HG03060 (cell line): ENCODE measurements around the gene RNU1-2.
"Not testable (repeated sequence)": the region's sequence is repeated elsewhere in the genome, so short reads cannot be mapped to it uniquely, and the experiment has no call there.

Experiments used
- ATAC-seq: cut with Tn5 transposase; IDR thresholded peaks from one replicate; pipeline ENCODE4 v1.9.1; 2021; ENCODE audit warnings: low read depth, moderate number of reproducible peaks; ENCODE audit not compliant: unreplicated experiment

RNU1-2 gene

DNA sequence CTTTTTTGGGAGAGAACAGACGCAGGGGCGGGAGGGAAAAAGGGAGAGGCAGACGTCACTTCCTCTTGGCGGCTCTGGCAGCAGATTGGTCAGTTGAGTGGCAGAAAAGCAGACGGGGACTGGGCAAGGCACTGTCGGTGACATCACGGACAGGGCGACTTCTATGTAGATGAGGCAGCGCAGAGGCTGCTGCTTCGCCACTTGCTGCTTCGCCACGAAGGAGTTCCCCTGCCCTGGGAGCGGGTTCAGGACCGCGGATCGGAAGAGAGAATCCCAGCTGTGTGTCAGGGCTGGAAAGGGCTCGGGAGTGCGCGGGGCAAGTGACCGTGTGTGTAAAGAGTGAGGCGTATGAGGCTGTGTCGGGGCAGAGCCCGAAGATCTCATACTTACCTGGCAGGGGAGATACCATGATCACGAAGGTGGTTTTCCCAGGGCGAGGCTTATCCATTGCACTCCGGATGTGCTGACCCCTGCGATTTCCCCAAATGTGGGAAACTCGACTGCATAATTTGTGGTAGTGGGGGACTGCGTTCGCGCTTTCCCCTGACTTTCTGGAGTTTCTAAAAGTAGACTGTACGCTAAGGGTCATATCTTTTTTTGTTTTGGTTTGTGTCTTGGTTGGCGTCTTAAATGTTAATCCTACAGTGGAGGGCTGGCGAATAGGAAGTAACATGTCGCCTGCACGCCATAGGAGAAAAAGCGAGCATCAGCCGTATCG is at the start of gene RNU1-2:
Gene RNU1-2, plus strand, starts transcription at position 383 of the 718 bp plus-strand sequence.
- ATAC-seq: peak; percentile 99

DNA sequence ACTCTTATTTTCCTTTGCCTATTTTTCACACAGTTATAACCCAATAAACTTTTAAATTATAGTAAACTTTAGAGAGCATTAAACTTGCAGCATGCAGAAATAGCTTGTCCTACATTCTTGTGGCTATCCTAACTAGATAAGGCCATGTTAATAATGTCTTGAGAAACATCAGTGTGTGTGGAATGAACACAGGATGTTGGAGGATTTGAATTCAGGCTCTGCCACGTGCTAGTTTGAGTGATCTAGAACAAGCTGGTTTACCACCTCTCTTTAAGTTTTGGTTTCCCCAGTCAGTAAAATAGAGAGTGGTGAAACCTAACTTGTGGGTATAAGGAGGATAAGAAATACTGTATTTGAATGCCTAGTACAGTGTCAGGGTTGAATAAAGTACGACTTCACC is 39.6 kb upstream of the RNU1-2 start:
- not testable (repeated sequence) for ATAC-seq

DNA sequence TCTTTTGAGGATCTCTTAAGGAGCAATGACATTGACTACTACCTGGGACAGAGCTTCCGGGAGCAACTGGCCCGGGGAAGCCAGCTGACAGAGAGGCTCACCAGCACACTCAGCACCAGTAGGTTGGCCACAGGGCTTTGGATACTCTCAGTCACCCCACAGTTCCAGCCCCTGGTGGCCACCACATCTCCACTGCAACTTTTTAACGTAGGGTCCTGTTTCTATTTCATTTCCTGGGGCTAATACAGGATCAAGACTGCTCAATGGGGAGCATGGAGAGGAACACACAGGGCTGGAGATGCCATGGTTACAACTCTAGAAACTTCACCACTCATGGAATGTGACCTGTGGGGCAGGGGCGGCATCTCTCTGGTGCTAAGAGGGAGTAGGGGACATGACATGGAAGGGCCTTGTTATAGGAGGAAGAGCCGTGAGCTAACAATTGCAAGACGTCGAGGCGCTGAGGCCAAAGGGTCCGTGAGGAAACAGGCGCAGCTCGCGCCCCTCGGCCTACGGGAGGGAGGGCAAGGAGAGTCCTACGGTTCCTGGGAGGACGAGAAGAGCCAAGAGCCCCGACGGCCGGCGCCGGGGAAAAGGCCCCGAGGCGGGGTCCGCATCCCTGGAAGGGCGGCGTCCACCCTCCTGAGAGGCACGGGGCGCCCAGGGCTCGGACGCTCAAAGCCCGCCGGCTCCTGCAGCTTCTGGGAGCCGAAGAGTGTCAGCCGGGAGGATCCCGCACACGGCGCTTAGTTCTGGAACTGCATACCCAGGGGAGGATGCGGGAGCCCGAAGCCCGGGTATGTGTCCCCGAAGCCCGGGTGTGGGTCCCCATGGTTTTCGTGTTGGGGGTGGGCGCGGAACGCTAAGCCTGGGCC is 36.4 kb upstream of the RNU1-2 start:
- ATAC-seq: not testable (repeated sequence)

DNA sequence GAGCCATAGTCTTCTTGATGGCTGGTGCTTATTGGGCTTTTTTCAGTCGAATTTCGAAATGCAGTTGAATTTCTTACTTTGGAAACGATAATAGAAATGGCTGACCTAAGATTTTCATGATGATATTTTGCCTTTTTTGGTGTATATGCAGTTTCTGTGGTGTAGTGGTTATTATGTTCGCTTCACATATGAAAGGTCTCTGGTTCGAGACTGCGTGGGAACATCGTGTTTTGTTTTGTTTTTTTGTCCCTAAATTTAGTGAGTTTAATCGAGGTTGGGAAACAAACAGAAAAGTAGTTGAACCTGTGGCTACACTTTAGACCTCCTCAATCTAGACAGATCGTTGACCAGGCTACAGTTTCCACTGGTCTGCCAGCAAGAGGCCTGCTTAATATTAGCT is 35.7 kb upstream of the RNU1-2 start:
- not testable (repeated sequence) for ATAC-seq

DNA sequence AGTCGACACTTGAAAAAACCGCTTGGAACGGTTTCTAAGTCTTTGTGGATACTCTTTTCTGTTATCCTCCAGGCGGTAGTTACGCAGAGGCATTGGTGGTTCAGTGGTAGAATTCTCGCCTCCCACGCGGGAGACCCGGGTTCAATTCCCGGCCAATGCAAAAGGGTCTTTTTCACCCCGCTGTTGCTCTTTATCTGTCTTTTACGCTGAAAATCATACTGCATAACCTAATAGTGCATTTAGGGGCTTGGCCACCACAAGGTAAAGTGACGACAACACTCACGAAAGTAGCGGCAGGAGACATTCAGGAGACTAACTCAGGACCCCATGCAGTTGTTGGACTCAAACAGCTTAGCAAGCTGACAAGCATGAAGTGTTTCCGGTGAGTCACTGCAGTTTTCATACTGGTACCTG is 33.9 kb upstream of the RNU1-2 start:
- not testable (repeated sequence) for ATAC-seq

DNA sequence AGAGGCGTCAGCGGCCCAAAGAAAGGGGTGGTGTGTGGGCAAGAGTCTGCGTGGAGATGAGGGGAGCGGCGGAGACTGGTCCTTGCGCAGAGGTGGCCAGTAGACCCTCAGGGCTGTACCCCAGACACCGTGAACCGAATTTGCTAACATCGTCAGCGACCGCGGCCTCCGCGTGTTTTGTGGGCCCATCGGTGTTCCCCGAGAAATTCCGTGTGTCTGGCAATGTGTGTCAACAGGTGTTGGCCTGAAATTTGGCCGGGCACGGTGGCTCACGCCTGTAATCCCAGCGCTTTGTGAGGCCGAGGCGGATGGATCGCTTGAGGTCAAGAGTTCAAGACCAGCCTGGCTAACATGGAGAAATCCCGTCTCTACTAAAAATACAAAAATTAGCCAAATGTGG is 33.4 kb upstream of the RNU1-2 start:
- ATAC-seq: not testable (repeated sequence)

DNA sequence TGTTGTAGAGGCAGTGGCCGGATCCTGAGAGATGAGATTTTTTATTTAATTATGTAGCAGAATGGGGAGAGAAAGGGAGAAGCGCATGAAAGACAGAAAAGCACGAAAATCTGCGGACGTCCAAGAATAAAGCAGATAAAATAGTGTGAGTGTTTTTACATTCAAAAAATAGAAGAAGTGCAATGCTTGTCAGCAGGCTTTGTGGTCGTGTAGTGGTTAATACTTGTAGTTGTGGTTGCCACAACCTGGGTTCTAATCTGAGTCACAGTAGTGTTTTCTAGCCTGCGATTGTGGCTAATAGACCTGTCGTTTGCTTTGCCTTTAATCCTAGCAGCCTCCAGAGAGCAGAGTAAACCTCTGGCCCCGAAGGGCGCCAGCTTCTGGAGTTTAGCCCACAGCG is 32.8 kb upstream of the RNU1-2 start:
- peak; percentile 83 for ATAC-seq

DNA sequence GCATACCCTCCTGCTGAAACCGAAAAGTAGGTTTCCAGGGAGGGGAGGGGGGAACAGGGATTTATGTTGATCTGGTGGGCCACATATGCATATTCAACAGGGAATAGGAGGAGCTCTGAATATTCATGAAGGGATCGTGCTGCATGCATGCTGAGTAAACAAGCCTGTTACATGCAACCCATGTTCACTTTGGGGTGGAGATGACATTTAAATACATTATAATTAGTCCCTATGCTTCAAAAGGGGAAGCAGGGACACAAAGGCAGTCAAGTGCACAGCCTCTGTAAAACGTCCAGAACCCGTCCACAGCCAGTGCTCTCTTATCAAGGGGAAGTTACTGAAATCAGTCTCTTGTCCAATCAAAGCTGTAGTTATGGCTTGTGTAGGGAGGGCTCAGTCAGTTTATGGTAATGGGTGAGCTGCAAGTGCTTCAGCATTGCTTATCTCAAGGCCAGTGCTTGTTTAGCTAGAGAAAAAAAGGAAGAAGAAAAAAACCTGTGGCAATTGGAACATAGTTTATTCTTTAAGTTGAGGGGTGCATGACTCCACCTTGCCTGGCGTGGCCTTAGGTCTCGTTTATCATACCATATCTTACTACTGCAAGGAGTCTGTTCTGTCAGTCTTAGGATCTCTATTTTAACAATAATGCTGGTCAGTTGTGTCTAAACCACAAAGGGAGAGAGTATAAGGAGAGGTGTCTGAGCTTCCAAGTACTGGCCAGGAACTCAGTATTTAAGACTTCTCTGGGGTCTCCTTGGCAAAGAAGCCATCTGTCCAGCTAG is 28.7 kb upstream of the RNU1-2 start:
- ATAC-seq: not testable (repeated sequence)

DNA sequence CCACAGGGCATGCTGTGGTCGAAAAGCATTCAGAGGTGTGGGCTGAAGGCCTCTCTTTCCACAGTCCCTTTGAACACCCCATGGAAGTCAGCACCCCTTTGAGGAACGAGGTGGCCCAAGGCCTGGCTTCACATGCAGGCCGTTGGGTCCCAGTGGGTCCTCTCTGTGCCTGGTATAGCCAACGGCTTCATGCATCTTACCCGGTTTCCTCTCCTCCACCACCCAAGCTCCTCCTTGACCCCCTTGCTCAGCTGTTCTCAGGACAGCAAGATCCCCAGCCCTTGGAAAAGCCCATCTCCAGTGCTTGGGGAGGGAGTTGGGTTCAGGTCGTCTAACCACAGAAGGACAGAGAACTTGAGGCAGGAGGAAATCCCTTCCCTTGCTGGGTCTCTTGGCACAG is 27.0 kb upstream of the RNU1-2 start:
- ATAC-seq: not testable (repeated sequence)

DNA sequence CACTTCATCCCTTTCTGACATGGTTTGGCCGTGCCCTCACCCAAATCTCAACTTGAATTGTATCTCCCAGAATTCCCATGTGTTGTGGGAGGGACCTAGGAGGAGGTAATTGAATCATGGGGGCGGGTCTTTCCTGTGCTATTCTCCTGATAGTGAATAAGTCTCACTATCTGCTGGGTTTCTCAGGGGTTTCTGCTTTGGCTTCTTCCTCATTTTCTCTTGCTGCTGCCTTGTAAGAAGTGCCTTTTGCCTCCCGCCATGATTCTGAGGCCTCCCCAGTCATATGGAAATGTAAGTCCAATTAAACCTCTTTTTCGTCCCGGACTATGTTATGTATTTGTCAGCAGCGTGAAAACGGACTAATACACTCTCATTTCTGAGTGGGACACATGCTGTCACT is 25.8 kb upstream of the RNU1-2 start:
- ATAC-seq: not testable (repeated sequence)

DNA sequence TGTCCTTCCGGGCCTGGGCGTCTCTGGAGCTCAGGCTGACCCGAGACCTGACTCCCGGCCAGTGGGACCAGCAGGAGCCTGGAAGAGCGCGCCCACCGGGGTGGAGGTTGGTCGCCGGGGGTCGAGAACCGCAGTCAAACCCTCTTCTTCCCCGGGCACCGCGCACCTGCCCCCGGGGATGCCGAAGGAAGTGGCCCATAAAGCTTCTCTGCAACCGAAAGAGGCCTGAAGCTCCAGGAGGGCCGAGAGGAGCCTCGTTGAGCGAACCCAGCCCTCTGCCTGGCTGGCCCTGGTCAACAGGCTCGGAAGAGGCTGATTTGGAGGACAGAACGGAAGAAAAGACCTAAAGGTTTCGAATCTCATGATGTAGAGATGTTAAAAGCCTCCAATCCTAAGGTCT is 24.6 kb upstream of the RNU1-2 start:
- ATAC-seq: not testable (repeated sequence)

DNA sequence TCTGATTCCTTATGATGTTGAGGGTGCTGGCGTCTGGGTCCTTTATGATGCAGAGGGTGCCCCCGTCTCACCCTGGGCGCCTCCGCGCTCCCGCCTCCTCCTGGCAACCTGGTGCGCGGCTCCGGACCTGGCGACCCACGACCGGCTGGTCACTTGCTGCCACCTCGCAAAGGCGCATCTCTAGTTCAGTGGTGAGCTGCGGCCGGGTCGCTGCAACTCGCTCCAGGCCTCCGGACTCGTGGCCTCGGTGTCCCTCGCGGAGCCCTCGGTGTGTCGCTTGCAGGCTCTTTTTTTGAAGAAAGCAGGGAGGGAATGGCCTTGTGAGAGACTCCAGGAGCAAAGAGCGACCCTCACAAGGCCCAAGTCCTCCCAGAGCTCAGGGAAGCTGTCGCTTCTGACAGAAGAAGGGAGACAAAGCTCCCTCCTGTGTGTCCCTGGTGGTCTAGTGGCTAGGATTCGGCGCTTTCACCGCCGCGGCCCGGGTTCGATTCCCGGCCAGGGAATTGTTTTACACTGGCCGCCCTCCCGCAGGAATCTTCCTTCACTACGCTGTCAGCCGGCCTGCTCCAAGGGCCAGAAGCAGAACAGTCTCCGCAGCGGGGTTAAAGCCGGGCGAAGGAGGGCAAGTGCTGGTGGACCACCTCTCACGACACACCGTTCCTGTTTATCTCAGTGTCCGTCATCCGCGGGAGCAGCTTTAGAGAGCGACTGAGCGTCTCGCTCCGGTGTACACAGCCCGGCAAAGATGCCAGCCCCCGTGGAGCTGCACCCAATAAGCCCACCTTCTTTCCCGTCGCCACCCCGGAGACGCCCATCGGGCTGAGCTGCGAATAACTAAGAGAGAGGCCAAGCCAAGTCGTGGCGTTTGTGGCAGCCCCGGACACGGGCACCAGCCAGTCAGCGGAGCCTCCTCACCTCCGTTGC is 23.4 kb upstream of the RNU1-2 start:
- not testable (repeated sequence) for ATAC-seq

DNA sequence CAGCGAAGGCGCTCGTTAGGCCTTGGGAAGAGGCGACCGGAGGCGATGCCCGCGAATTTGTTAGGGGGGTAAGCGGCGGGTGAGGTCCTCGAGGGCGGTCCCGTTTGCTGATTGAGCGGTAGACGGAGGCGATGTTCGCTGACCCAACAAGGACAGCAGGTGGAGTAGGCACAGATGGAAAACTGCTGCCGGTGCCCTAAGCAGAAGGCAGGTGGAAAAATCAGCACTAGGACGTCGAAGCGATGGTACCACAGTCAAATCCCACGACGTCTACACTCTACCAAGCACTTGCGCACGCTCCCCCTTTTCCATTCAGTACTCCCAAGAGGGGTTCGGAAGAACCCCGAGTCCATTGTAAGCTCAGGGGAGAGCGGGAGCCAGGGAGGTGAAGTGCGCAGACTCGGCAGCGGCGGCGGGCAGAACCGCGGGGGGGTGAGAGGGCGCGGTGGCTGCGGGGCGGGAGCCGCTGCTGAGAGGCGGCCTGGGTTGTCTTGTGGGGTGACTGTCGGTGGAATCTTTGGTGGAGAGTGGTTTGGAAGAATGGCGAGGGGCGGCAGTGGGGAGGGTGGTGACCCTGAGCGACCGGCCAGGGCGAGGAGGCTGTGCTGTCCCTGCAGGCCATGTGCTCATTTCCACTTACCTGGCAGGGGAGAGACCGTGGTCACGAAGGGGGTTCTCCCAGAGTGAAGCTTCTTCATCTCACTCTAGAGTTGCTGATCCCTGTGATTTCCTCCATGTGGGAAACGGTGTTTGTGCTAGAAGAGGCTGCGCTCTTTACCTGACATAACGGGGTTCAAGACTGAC is 22.5 kb upstream of the RNU1-2 start:
- ATAC-seq: not testable (repeated sequence)

DNA sequence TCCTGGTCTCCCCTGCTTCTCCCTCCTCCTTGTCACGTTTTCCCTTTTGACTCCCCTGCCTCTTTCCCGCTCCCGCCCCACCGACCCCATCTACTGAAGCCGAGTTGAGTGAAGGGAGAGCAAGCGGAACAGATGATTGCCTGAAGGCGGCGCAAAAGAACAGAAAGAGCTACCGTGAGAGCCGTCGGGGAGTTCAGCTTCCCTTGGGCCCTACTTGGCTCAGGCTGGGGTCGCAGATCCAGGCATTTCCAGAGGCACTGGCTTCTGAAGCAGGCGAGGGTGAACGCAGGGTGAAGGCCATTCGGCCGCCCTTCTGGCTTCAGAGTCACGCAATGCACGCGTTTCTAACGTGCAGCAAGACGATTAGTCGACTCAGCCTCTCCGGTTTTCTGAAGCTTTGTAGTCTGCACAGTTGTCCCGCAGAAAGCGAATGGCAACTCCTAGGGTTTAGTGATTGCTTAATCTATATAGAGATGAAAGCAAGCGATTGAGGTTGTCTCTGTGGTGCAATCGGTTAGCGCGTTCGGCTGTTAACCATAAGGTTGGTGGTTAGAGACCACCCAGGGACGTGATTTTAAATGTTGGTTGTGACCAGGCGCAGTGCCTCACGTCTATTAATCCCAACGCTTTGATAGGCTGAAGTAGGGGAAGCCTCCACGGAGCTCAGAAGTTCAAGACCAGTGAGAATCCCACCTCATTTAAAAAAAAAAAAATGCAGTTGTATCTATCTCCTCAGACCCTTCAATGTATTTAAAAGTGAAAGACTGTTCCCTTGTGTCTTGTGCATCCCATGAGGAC is 20.6 kb upstream of the RNU1-2 start:
- ATAC-seq: not testable (repeated sequence)

DNA sequence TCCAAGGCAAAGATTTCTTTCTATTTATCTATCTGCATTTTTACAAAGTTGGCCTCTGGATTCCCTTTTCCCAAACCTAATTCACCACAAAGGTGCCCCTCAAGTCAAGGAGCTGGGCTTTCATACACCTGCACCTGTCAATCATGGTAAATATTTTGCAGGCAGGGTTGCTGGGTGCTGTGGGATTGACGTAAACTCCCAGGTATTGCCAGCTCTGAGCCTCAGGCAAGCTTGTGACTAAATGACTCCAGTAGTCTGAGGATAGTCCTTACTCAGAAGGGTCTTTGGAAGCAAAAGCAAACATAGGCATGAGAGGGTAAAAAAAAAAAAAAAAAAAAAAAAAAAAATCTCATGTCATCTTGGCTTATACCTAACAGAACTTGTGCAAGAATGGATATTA is 14.0 kb upstream of the RNU1-2 start:
- ATAC-seq: not testable (repeated sequence)

DNA sequence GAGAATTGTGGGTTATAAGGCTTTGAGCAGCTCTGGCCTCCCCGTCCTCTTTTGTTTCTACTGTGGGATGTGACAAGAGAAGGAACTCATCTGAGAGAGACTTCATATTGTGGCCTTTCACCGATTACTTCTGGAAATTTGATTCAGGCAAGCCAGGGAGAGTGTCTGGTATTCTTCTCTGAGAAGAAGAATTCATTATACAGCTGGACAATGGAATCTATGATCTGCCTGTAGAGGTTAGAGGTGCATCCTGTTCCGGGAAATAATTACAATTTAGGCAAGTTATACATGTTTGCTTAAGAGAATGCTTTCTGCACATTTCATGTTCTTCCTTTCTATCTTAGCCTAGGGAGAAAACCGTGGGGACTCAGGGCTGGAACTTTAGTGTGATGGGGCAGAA is 12.8 kb upstream of the RNU1-2 start:
- no peak for ATAC-seq

DNA sequence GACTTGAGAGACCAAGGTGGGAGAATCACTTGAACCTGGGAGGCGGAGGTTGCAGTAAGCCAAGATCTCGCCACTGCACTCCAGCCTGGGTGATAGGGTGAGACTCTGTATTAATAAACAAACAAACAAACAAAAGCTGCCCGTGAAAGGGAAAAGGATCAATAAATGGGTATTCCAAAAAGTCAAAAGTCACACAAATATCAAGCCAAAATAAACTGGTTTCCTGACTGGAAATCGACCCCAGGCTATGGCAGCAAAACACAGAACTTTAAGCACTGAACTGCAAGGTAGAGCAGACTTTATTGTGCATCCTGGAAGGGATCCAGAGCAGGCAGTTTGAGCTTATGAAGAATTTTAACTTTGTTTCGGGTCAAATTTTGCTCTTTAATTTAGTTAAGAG is 11.3 kb upstream of the RNU1-2 start:
- not testable (repeated sequence) for ATAC-seq
